ENCODE measurements around the gene LRTM2.

DNA sequence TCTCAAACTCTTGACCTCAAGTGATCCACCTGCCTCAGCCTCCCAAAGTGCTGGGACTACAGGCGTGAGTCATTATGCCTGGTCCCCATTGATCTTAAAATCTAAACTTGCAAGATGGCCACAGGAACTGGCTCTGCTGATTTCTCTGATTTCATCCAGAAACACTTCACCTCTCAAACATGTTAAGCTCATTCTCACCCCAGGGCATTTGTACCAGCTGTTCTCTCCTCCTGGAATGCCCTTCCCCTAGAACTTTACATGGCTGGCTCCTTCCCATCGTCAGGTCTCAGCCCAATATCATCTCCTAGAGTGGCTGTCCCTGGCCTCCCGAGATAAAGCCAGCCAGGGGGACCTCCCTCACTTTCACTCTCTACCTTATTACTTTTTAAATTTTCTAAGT lies 5.3 kb upstream of the LRTM2 start:
- no peak for TF ChIP-seq EP300 (IDR thresholded peaks at IDR 0.05)
- TF ChIP-seq, protein P1, sequence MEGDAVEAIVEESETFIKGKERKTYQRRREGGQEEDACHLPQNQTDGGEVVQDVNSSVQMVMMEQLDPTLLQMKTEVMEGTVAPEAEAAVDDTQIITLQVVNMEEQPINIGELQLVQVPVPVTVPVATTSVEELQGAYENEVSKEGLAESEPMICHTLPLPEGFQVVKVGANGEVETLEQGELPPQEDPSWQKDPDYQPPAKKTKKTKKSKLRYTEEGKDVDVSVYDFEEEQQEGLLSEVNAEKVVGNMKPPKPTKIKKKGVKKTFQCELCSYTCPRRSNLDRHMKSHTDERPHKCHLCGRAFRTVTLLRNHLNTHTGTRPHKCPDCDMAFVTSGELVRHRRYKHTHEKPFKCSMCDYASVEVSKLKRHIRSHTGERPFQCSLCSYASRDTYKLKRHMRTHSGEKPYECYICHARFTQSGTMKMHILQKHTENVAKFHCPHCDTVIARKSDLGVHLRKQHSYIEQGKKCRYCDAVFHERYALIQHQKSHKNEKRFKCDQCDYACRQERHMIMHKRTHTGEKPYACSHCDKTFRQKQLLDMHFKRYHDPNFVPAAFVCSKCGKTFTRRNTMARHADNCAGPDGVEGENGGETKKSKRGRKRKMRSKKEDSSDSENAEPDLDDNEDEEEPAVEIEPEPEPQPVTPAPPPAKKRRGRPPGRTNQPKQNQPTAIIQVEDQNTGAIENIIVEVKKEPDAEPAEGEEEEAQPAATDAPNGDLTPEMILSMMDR (IDR thresholded peaks at IDR 0.05) = no peak
